PFSK-1 (cell line): Measurements from ENCODE around the gene GLRX5.

Experiments used
- POLR2AphosphoS5 ChIP-seq: IDR thresholded peaks from 2 replicates; pipeline ENCODE4 v1.6.1; 2012; ENCODE audit warnings: low read depth, mild to moderate bottlenecking, control low read depth, low read length, moderate library complexity
- SIN3A ChIP-seq: IDR thresholded peaks from 2 replicates; pipeline ENCODE4 v1.6.1; 2012; ENCODE audit warnings: mild to moderate bottlenecking, low read length, moderate library complexity, borderline replicate concordance; ENCODE audit not compliant: insufficient read depth
- TF ChIP-seq, protein P1 (sequence below), 2 experiments: IDR thresholded peaks; 2 replicates each; pipeline versions ENCODE4 v1.6.1 to v1.8.0; 2011 to 2012; ENCODE audit warnings: low read depth in 2 of 2, low read length in 2 of 2, control low read depth in 1 of 2, inconsistent platforms in 1 of 2, mild to moderate bottlenecking in 1 of 2, moderate library complexity in 1 of 2; ENCODE audit not compliant: insufficient read depth in 1 of 2

DNA sequence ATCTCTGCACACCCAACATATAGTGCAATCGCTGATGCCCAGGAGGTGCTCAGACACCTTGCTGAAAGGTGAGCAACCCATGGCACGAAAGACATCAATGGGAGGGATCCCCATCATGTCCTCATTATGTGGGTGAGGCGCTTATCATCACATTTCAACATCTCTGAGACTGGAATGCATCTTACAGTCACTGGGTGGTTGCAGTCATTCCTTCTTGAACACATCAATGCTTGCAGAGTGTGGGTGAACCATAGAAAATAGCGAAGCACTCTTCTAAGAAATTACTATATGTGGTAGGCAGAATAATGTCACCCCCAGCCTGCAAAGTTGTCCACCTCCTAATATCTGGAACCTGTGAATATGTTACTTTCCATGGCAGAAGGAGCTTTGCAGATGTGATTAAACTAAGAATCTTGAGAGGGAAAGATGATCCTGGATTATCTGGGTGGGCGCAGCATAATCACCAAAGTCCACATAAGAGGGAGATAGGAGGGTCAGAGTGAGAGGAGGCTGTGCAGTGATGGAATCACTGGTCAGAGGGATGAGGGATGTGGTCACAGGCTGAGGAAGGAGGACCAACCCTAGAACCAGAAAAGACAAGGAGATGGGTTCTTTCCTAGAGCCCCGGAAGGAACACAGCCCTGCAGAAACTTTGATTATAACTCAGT is 51.2 kb downstream of the GLRX5 start:
- TF ChIP-seq, protein P1, sequence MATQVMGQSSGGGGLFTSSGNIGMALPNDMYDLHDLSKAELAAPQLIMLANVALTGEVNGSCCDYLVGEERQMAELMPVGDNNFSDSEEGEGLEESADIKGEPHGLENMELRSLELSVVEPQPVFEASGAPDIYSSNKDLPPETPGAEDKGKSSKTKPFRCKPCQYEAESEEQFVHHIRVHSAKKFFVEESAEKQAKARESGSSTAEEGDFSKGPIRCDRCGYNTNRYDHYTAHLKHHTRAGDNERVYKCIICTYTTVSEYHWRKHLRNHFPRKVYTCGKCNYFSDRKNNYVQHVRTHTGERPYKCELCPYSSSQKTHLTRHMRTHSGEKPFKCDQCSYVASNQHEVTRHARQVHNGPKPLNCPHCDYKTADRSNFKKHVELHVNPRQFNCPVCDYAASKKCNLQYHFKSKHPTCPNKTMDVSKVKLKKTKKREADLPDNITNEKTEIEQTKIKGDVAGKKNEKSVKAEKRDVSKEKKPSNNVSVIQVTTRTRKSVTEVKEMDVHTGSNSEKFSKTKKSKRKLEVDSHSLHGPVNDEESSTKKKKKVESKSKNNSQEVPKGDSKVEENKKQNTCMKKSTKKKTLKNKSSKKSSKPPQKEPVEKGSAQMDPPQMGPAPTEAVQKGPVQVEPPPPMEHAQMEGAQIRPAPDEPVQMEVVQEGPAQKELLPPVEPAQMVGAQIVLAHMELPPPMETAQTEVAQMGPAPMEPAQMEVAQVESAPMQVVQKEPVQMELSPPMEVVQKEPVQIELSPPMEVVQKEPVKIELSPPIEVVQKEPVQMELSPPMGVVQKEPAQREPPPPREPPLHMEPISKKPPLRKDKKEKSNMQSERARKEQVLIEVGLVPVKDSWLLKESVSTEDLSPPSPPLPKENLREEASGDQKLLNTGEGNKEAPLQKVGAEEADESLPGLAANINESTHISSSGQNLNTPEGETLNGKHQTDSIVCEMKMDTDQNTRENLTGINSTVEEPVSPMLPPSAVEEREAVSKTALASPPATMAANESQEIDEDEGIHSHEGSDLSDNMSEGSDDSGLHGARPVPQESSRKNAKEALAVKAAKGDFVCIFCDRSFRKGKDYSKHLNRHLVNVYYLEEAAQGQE (IDR thresholded peaks at IDR 0.05; ENCODE audit: insufficient read depth in 1 of 2, low read depth in 2 of 2, low read length in 2 of 2) = no peak
- no peak for TF ChIP-seq POLR2AphosphoS5
- no peak for TF ChIP-seq SIN3A
